Mesenchymal stem cell (in vitro differentiated cells and primary cell): ENCODE measurements around the gene TSPAN9.

Source experiments
- DNase-seq: peaks from one replicate; pipeline ENCODE4 v3.0.0-alpha.2; 2013
- H2AFZ ChIP-seq: one replicate; pipeline ENCODE4 v1.6.1; 2013; ENCODE audit warnings: low read depth, mild to moderate bottlenecking, control low read depth, inconsistent platforms, low read length, moderate library complexity
- H2AK5ac ChIP-seq: 2 replicates; pipeline ENCODE4 v1.6.1; 2013; ENCODE audit warnings: low read length, moderate library complexity, mild to moderate bottlenecking, inconsistent platforms; ENCODE audit not compliant: severe bottlenecking
- H2BK120ac ChIP-seq: one replicate; pipeline ENCODE4 v1.6.1; 2013; ENCODE audit warnings: low read depth, mild to moderate bottlenecking, inconsistent platforms, low read length, moderate library complexity
- H2BK12ac ChIP-seq, 2 experiments: one replicate each; pipeline ENCODE4 v1.6.1; 2013; ENCODE audit warnings: inconsistent platforms in 2 of 2, low read length in 2 of 2, mild to moderate bottlenecking in 2 of 2, moderate library complexity in 2 of 2, control low read depth in 1 of 2
- H2BK15ac ChIP-seq: one replicate; pipeline ENCODE4 v1.6.1; 2013; ENCODE audit warnings: mild to moderate bottlenecking, low read depth, inconsistent platforms; ENCODE audit not compliant: poor library complexity, severe bottlenecking
- H2BK5ac ChIP-seq: 2 replicates; pipeline ENCODE4 v1.6.1; 2013; ENCODE audit warnings: low read depth, mild to moderate bottlenecking, low read length, control low read depth, inconsistent platforms; ENCODE audit not compliant: poor library complexity, severe bottlenecking
- H3K14ac ChIP-seq, 2 experiments: one replicate each; pipeline ENCODE4 v1.6.1; 2013; ENCODE audit warnings: inconsistent platforms in 2 of 2, low read length in 2 of 2, control low read depth in 1 of 2, mild to moderate bottlenecking in 1 of 2, moderate library complexity in 1 of 2
- H3K18ac ChIP-seq, 2 experiments: one replicate each; pipeline ENCODE4 v1.6.1; 2013; ENCODE audit warnings: inconsistent platforms in 2 of 2, low read length in 2 of 2, control low read depth in 1 of 2, low read depth in 1 of 2, mild to moderate bottlenecking in 1 of 2
- H3K23ac ChIP-seq, 2 experiments: one replicate each; pipeline ENCODE4 v1.6.1; 2013; ENCODE audit warnings: inconsistent platforms in 2 of 2, low read length in 2 of 2, mild to moderate bottlenecking in 2 of 2, moderate library complexity in 2 of 2, control low read depth in 1 of 2
- H3K27ac ChIP-seq: 2 replicates; pipeline ENCODE4 v1.5.1; 2013; ENCODE audit warnings: mild to moderate bottlenecking, moderate library complexity, low read length, control low read depth, inconsistent platforms; ENCODE audit not compliant: poor library complexity, severe bottlenecking
- H3K27me3 ChIP-seq, 2 experiments: 2 replicates each; pipeline versions ENCODE4 v1.6.1 to v1.7.0; 2013; ENCODE audit warnings: low read length in 2 of 2, mild to moderate bottlenecking in 2 of 2, moderate library complexity in 2 of 2, control low read depth in 1 of 2, inconsistent platforms in 1 of 2; ENCODE audit not compliant: control insufficient read depth in 1 of 2, insufficient read depth in 1 of 2
- H3K36me3 ChIP-seq, 2 experiments: 2 replicates each; pipeline versions ENCODE4 v1.6.1 to v1.7.0; 2013; ENCODE audit warnings: low read length in 2 of 2, control low read depth in 1 of 2, inconsistent platforms in 1 of 2, low read depth in 1 of 2, mild to moderate bottlenecking in 1 of 2; ENCODE audit not compliant: insufficient read depth in 2 of 2, control insufficient read depth in 1 of 2
- H3K4ac ChIP-seq, 2 experiments: one replicate each; pipeline ENCODE4 v1.6.1; 2013; ENCODE audit warnings: inconsistent platforms in 2 of 2, low read length in 2 of 2, mild to moderate bottlenecking in 2 of 2, moderate library complexity in 2 of 2, control low read depth in 1 of 2, low read depth in 1 of 2
- H3K4me1 ChIP-seq: 2 replicates; pipeline ENCODE4 v1.6.1; 2013; ENCODE audit warnings: low read depth, low read length, control low read depth; ENCODE audit not compliant: control insufficient read depth, insufficient read depth
- H3K4me2 ChIP-seq: 2 replicates; pipeline ENCODE4 v1.6.1; 2013; ENCODE audit warnings: low read length, mild to moderate bottlenecking, inconsistent platforms; ENCODE audit not compliant: poor library complexity, severe bottlenecking
- H3K4me3 ChIP-seq, 2 experiments: 2 replicates each; pipeline versions ENCODE4 v1.5.1 to v1.7.0; 2013; ENCODE audit warnings: low read length in 2 of 2, mild to moderate bottlenecking in 2 of 2, control low read depth in 1 of 2, low read depth in 1 of 2; ENCODE audit not compliant: insufficient read depth in 1 of 2
- H3K79me1 ChIP-seq: replicated peaks from 2 replicates; pipeline ENCODE4 v1.6.1; 2013; ENCODE audit warnings: mild to moderate bottlenecking, control low read depth, low read length, inconsistent platforms; ENCODE audit not compliant: poor library complexity, severe bottlenecking
- H3K9ac ChIP-seq: 2 replicates; pipeline ENCODE4 v1.7.0; 2013; ENCODE audit warnings: mild to moderate bottlenecking, low read length, moderate library complexity
- H3K9me3 ChIP-seq: 2 replicates; pipeline ENCODE4 v1.7.0; 2013; ENCODE audit warnings: mild to moderate bottlenecking, low read length; ENCODE audit not compliant: control insufficient read depth
- H4K8ac ChIP-seq: one replicate; pipeline ENCODE4 v1.6.1; 2013; ENCODE audit warnings: inconsistent platforms, mild to moderate bottlenecking, low read length, moderate library complexity
- H4K91ac ChIP-seq: one replicate; pipeline ENCODE4 v1.6.1; 2013; ENCODE audit warnings: mild to moderate bottlenecking, low read length, inconsistent platforms
- WGBS: methylation state at CpG from one replicate; pipeline ENCODE4 v1.1.7; 2013; ENCODE audit warnings: mixed read lengths; 5-methylcytosine and 5-hydroxymethylcytosine counted together

TSPAN9 gene

GRCh38 chr12:3087758-3088650, 10.8 kb downstream of the TSPAN9 start:
- Histone ChIP-seq H4K91ac (no peak overlapping the region), H2BK120ac (no peak overlapping the region), H3K4me3 (no peak overlapping the region), H2AFZ (no peak overlapping the region), H3K79me1 (peaks cover 23% of the 10 kb centered on the region), H2BK5ac (no peak overlapping the region), H3K4me1 (peaks cover 42% of the 10 kb centered on the region), H2BK15ac (no peak overlapping the region), H2AK5ac (no peak overlapping the region), H2BK12ac (no peak overlapping the region), H3K9ac (no peak overlapping the region), H4K8ac (no peak overlapping the region), H3K27me3 (no peaks in the 10 kb centered on the region), H3K14ac (no peak overlapping the region), H3K4me2 (no peak overlapping the region), H3K23ac (no peak overlapping the region), H3K9me3 (no peaks in the 10 kb centered on the region), H3K4ac (no peak overlapping the region), H3K18ac (no peak overlapping the region), H3K27ac (no peak overlapping the region), H3K36me3 (peaks cover 0 to 20% of the 10 kb centered on the region in 2 experiments)
- DNase-seq, result no peak
- 91% methylated on average over 11 of the region's 11 CpGs for WGBS

- Histone ChIP-seq H3K14ac (no peak overlapping the region), H3K79me1 (peaks cover 26% of the 10 kb centered on the region), H2BK5ac (no peak overlapping the region), H4K91ac (no peak overlapping the region), H2BK120ac (no peak overlapping the region), H3K27me3 (no peaks in the 10 kb centered on the region), H3K18ac (no peak overlapping the region), H3K4me1 (peaks cover 35% of the 10 kb centered on the region), H2AFZ (no peak overlapping the region), H3K9me3 (no peaks in the 10 kb centered on the region), H2AK5ac (no peak overlapping the region), H3K23ac (no peak overlapping the region), H3K4me3 (no peak overlapping the region), H3K27ac (no peak overlapping the region), H3K9ac (no peak overlapping the region), H2BK12ac (no peak overlapping the region), H3K36me3 (peaks cover 0 to 18% of the 10 kb centered on the region in 2 experiments), H3K4ac (no peak overlapping the region), H3K4me2 (no peak overlapping the region), H4K8ac (no peak overlapping the region), H2BK15ac (no peak overlapping the region)
- no peak for DNase-seq
- 89% methylated on average over 3 of the region's 5 CpGs for WGBS
Observed at GRCh38 chr12:3089588-3089987, 12.4 kb downstream of the TSPAN9 start.

GRCh38 chr12:3090240-3091037, 13.3 kb downstream of the TSPAN9 start:
- Histone ChIP-seq H2AFZ (no peak overlapping the region), H3K79me1 (peaks cover 23% of the 10 kb centered on the region), H3K23ac (no peak overlapping the region), H3K4ac (no peak overlapping the region), H2BK12ac (no peak overlapping the region), H2BK15ac (no peak overlapping the region), H2AK5ac (no peak overlapping the region), H2BK120ac (no peak overlapping the region), H4K91ac (no peak overlapping the region), H2BK5ac (no peak overlapping the region), H3K14ac (no peak overlapping the region), H3K4me3 (no peak overlapping the region), H3K27me3 (no peaks in the 10 kb centered on the region), H3K9me3 (no peaks in the 10 kb centered on the region), H3K27ac (no peak overlapping the region), H4K8ac (no peak overlapping the region), H3K4me1 (peaks cover 28% of the 10 kb centered on the region), H3K18ac (no peak overlapping the region), H3K9ac (no peak overlapping the region), H3K4me2 (no peak overlapping the region), H3K36me3 (peaks cover 0 to 18% of the 10 kb centered on the region in 2 experiments)
- WGBS, result 93% methylated on average over 17 of the region's 17 CpGs
- no peak for DNase-seq

GRCh38 chr12:3091038-3091319, 13.8 kb downstream of the TSPAN9 start:
- no peak overlapping the region for H2BK12ac ChIP-seq
- no peak overlapping the region for H2BK120ac ChIP-seq
- H3K79me1 ChIP-seq, result peaks cover 23% of the 10 kb centered on the region
- H2BK5ac ChIP-seq, result no peak overlapping the region
- H3K9me3 ChIP-seq, result no peaks in the 10 kb centered on the region
- H3K4me2 ChIP-seq, result no peak overlapping the region
- no peak overlapping the region for H3K4ac ChIP-seq
- H3K27me3 ChIP-seq, result no peaks in the 10 kb centered on the region
- peaks cover 23% of the 10 kb centered on the region for H3K4me1 ChIP-seq
- no peak overlapping the region for H3K18ac ChIP-seq
- H3K14ac ChIP-seq, result no peak overlapping the region
- no peak overlapping the region for H2AFZ ChIP-seq
- WGBS, result 92% methylated on average over 7 of the region's 7 CpGs
- peaks cover 0 to 19% of the 10 kb centered on the region in 2 experiments for H3K36me3 ChIP-seq
- H3K9ac ChIP-seq, result no peak overlapping the region
- DNase-seq, result no peak
- no peak overlapping the region for H3K4me3 ChIP-seq
- H4K8ac ChIP-seq, result no peak overlapping the region
- H3K23ac ChIP-seq, result no peak overlapping the region
- no peak overlapping the region for H3K27ac ChIP-seq
- H2AK5ac ChIP-seq, result no peak overlapping the region
- no peak overlapping the region for H2BK15ac ChIP-seq
- no peak overlapping the region for H4K91ac ChIP-seq
